ENCODE results near the gene MTMR11.
A peak's percentile ranks its signal among the peaks of the same experiment; 100 is the strongest.

Gene MTMR11

DNA sequence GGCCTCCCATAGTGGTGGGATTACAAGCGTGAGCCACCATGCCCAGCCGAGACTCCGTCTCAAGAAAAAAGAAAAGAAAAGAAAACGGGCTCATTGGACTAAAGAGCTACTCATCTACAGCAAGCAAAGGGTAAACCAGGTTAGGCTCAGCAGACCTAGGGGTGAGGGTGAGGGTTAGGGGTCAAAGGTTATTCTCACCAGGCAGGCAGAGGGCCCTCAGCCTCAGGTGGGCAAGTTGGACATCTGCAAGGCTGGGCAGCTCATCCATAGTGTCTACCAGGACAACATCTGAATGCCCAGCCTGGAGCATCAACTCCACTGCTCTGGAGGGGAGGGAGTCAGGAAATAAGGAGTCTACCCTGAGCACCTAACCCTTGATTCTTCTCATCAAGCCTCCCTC, 3.5 kb downstream of the MTMR11 start:
- no peak for DNase-seq

DNA sequence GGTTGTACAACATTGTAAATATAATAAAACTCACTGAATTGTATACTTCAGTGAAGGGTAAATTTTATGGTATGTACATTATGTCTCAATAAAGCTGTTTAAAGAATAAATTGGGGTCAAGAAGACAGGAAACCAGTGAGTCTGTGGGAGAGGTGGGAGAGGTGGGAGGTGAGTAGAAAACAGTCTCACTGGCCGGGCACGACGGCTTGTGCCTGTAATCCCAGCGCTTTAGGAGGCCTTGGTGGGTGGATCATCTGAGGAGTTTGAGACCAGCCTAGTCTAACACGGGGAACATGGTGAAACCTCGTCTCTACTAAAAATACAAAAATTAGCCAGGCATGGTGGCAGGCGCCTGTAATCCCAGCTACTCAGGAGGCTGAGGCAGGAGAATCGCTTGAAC, 4.2 kb downstream of the MTMR11 start:
- DNase-seq: no peak

DNA sequence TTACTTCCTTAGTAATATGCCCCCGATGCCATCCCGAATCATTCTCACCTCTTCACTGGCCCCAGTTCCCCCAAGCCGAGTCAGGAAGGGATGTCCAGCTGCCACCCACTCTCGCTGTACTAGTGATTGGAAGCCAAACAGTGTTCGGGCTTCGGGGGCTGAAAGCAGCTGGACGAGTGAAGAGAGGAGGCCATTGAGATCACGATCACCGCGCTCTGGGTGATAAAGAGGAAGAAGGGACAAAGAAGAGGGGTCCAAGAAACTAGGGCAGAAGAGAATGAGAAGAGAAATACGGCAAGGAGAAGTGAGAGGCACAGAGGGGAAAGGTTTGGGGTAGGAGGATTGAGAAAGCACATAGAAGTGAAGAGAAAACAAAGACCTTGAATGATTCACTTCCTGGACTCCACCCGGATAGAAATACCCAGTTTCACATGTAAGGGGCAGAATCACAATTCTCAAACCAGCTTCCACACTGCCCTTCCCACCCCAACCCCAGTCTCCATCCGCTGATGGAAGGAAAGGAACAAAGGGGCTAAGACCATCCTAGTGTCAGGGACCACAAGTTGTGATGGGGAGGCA, 5.4 kb downstream of the MTMR11 start:
- no peak for DNase-seq

DNA sequence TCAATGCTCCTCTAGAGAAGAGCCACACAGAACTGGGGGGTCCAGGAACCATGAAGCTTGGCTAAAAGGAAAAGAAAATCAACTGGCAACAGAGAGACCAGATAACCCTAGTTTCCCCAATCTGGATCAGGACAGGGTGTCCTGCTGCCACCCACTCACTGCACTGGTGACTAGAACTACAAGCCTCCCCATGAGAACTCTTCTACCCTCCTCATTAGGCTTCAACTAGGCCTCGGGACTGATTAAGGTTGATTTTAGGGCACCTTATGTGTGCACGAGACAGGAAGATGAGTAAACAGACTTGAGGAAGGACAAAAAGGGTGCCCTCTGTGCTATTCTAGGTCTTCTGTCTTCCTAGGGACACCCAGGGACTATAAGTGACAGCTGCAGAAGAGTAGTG, 6.8 kb downstream of the MTMR11 start:
- no peak for DNase-seq

DNA sequence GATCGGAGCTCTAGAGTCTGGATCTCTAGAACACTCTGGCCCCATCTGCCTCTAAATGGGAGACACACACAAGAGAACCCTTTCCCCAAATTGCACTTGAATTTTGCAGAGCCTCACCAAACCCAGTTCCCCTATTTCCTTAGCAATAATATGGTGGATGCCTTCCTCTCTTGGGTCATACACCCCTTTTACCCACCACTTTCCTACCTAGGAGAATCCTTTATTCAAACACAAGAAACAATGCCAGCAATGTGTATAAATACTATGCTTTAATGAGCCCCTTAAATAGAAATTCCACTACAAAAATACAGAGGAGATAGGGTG, 8.3 kb downstream of the MTMR11 start:
- no peak for DNase-seq

DNA sequence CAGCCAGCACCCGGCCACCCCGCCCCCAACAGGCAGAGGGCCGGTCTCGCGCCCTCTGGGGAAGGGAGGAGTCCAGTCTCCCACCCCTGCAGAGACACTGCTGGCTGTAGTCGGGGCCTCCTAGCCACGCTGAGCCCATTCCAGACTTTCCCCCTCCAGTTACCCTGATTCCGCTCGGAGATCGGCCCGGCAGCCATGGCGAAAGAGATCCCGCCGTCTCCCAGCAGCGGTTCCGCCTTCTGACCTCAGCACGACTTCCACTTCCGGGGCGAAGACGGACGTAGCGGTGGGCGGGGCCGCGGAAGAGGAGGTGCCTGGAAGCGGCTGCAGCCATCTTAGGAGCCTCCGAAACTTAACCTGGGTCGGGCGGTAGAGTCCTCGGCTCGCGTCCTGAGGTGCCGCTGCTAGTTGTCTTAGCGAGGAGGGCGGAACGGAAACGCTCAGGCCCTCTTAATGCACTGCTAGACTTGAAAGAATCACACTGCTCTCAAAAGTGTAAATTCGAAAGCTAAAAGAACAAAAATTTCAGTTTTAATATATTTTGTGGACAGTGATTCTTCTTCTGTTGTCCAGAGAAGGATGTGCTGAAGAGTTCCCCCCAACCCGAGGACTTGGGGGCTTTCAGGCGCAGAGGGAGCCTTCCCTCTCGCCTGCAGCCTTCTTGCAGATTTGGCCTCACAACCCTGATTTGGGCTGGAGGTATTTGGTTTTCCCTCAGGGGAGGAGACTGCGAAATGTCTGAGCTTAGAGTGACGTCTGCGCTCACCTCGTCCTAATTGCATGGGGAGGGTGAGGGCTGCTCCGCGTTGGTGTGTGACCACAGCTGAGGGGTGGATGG, 8.9 kb downstream of the MTMR11 start, which contains the start of gene SF3B4:
Gene SF3B4, minus strand, starts transcription at position 241 of the 838 bp plus-strand sequence. Its CDS starts 44 bp downstream, at position 197.
- DNase-seq: peak; percentile 90

DNA sequence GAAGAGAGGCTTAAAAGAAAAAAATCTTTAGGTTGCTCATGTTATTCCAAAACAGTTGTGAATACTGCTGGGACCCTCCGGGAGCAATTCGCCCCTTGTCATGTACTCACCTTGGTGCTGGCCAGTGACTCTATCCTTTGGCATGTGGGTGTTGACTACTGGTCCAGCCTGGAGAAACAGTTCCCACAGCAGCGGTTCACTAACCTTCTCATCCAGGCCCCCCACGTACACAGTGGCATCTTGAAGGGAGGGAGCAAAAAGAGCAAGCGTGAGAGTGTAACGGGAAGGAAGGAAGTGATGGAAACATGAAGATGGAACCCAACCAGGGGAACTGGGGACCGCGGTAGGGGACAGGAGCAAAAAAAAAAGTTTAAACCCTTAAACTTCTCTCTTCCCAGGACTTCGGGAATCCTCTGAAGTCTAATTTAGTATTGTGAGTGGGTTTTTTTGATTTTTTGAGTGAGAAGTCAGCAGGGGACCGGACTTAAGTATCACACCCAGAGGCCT, 9.6 kb downstream of the MTMR11 start:
- no peak for DNase-seq

DNA sequence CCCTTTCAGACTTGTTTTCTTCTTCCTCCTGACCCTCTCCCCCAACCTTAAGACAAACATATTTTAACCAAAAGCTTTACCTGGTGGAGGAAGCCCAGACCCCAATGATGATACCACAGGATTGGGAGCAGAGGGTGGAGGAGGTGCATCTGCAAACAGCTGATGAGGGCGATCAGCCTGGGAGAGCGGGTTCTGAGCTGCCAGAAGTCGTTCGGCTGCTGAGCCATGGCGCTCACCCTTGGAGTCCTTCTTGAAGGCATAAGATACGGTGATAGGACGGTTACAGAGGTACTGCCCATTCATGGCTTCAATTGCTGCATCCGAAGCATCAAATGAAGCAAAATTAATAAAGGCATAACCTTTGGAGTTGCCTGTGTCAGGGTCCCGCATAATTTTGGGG, 10.4 kb downstream of the MTMR11 start:
- no peak for DNase-seq

DNA sequence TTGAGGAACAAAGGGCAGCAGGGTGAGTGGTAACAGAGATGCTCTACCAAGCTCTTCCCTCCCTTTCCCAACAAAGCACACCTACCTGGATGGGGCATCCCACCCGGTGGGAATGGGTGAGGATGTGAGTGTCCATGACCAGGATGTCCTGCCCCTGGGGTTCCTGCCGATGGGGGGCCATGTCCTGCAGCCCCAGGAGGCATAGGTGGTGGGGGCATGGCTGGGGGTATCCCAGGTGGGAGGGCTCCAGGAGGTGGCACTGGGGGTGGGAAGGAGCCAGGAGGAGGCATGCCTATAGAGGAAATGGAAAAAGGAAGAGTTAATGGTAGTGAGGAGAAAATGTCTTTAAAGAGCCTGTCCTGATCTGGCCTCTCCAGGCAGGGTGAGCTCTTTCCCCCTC, 10.9 kb downstream of the MTMR11 start:
- DNase-seq: no peak

DNA sequence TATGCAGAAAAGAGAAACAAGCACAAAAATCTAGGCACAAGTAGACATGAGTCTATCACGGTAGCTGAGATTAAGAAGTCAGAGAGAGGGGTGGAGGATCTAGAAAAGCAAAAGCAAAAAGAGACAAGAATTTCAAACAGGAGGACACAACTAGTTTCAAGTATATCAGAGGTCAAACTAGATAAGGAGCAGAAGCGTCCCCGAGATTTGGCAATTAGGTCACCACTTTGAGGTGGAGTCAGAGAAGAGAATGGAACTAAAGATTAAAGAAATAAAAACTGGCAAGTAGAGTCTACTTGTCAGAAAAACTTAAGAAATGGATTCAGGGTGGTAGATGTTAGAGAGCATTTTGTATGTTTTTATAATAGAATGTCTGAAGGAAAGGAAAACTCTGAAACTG, 11.3 kb downstream of the MTMR11 start:
- DNase-seq: no peak

DNA sequence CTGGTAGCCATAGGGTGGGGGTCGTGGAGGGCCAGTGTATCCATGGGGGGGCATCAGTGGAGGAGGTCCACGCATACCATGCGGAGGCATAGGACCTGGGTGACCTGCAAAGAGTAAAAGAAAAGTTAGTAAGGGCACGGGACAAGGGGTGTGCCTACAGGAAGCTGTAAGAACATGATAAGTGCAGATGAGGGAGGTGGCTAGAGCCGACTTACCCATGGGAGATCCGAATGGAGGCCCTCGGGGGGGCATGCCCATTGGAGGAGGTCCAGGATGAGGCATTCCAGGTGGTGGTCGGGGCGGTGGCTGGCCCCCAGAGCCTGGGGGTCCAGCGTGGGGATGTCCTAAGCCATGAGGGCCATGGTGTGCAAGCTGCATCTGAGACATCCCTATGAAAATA, 13.1 kb downstream of the MTMR11 start:
- DNase-seq: no peak

DNA sequence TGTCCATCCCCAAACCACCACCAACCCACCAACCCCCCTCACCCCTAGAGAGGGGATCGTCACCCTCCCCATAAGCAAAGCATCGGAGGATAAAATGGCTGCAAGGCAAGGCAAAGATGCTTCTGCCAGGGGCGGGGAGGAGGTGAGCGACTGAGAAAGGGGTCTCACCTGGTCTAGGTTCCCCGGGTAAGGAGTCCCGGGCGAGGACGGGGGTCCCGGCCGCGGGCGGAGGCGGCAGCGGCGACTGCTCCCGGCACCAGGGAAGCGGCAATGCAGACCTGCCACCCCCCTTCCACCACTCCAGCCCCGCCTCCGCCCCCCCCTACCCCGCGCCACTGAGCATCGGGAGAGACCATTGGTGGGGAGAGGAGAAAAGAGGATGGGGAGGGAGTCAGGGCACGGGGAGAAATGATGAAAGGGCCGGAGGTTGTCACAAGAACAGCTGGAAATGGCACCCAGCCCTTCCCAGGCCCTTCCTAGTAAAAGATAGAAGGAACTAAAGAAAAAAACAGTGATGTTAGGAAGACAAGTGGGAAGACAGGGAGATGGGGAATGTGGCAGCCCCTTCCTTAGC, 19.0 kb downstream of the MTMR11 start, which contains the start of gene SV2A:
Gene SV2A, minus strand, starts transcription at position 274 of the 574 bp plus-strand sequence. CDS start 4,004 bp downstream, outside the sequence.
- DNase-seq: no peak

DNA sequence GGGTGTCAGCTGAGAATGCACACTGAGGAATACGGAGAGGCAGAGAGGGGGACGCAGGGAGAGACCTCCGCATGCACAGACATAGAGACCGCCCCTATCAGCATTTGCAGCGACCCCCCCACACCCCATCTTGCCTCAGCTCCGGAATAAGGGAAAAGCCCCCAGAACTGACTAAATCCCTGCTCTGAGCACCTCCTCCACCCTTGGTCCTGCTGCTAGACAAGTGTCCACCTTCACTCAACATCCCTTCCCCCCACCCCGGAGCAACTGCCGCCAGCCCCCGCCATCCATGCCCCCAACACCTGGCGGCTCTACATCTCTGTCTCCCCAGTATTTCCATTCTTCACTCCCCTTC, 19.8 kb downstream of the MTMR11 start:
- DNase-seq: no peak

DNA sequence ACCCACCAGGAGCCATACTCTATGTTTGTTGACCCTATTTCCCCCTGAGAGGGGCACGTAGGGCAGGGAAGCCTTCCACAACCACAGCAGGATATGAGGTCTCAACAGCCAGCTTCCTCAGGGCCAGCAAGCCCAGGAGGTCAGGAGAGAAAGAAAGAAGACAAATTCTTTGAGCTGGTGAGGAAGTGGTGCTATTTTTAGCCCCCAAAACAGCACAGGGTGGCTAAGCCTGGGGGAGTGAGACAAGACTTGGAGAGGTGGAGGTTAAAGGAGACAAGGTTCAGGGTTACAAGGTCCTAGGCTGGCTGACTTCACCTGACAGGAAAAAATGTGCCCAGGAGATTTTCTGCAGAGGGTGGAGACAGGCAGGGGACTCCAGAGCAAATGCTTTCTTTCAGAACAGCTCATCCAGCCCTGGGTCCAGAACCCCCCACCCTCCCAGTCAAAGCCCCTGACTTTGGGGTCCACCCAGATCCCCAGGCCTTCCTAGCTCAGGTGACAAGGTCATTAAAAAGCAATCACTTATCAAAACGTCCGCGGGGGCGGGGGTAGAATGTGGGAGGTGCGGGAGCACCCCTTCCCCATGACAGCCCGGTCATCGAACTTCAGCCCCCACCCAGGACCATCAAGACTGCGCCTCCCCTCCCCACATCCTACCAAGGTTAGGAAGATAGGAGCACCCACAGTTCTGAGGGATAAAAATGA, 20.3 kb downstream of the MTMR11 start:
- DNase-seq: no peak

DNA sequence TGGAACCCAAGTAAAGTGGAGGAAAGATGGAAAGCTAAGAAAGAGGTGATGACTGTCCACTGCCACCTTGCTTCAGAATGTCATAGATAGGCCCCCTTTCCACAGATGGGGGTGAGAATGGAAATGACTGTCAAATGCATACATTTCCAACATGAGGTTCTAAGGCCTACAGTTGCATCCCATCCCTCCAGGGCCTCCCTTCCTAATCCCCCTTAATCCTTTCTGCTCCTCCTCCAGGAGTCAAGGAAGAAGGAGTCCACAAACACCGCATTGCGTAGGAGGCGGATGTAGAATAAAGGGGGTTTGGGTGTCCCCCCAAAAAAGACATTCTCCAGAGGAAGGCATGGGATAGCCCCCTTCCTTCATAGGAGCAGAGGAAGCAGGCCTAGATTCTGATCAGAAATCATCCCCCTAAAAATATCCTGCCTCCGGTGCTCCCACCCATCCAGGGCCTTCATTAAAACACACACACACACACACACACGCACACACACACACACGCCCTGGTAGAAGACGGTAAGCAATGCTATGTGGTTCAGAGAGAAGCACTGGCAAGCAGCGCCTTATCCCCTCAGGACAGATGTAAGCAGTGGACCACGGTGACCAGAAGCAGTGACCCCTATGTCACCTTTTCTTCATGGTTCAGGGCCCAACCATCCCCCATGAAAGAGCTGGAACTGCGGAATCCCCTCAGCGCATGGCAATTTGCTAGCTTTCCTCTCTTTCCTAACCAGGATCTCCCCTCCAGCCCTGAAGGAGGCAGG, 21.1 kb downstream of the MTMR11 start:
- DNase-seq: no peak

DNA sequence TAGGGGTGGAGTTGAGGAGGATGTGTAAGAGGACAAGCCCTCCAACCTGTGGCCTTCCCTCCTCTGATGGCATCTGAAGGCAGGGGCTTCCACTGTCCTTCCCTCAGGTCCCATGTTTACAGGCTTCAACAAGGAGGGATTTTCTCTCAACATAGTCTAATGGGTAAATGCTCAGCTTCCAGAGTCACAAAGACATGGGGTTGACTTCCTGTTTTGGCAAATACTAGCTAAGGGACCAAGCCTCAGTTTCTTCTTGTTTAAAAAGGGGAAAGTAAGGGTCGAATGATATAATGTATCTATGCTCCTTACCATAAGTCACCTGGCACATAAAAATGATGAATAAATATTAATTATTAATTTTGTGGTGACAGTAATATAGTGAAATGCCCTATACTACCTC, 22.1 kb downstream of the MTMR11 start:
- DNase-seq: no peak

DNA sequence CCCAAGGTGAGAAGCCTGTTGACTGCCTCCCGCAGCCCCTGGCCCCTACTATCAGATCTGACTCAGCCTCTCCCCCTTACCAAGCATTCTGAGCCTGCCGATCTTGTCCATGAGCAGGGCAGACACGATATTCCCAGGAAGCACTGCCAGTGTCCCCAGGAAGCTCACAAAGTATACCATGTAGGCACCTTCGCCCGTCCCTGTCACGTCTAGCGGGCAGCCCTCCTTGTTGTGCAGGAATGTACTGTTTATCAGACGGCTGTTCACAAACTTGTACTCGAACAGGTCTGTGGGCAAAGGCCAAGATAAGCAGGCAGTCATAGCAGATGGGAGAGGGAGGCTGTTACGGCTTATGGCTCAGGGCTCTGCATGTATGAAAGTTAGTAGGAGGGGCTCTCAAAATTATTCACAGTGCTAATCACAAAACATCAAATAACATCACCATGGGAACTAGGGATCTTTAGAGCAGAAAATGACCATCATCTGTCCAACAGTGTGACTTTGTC, 30.1 kb downstream of the MTMR11 start:
- DNase-seq: no peak

DNA sequence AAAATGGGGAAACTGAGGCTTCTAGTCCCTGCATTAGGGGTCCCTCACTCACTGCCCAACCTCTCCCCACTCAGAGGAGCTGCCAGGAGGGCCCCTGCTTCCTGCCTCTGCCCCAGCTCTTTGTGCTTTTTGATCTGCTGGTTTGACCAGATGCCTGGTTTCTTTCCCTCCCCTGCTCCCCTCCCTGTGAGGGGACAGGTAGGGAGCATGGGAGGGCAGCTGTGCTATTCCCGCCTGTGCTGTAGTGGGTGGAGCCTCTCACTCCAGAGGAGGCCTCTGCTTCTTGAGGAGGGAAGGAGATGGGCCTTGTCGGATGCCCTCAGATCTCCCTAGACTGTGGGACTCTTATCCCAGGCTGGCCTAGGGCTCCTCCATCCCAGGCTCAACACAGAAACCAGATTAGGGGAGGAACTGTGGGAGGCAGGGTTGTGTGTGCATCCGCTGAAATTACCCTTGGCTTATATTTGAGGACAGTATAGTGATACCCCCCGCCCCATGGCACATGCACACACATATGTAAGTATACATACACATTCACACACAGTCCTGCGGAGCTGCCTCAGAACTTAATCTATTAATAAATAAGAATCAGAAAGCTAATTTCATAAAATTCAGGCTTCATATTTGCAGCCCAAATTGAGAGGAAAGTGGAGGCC, 32.7 kb downstream of the MTMR11 start:
- DNase-seq: no peak

DNA sequence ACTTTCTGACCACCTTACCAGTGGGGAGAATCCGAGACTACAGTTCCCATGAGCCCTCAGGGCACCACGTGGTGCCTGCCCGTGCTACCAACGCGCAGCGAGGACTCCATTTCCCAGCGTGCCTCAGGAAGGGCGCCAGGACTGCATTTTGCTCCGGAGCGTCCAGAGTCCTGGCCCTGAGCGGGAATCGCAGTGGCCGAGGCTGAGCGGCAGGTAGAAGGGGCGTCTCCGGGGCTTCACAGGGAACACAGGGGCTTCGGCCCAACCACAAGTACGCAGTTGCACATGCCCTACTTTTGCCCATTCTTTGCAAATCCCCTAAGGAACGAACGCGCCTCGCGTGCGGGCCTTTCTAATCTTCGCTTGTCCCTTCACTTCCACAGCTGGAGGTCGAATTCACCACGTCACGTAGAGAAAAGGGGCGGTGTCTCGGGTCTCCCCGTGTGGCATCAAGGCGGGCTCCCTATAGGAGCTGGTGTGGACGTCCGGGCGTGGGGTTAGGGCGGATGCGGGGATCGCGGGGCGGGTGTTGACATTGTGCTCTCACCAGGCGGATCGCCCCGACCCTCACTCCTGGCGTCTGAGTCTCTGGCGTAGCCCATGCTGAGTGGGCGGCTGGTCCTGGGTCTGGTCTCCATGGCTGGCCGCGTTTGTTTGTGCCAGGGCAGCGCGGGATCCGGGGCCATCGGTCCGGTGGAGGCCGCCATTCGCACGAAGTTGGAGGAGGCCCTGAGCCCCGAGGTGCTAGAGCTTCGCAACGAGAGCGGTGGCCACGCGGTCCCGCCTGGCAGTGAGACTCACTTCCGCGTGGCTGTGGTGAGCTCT, 37.0 kb downstream of the MTMR11 start, which contains the start of gene BOLA1:
Gene BOLA1, plus strand, starts transcription at position 109 of the 825 bp plus-strand sequence. Its CDS starts 492 bp downstream, at position 601.
- DNase-seq: peak; percentile 58

DNA sequence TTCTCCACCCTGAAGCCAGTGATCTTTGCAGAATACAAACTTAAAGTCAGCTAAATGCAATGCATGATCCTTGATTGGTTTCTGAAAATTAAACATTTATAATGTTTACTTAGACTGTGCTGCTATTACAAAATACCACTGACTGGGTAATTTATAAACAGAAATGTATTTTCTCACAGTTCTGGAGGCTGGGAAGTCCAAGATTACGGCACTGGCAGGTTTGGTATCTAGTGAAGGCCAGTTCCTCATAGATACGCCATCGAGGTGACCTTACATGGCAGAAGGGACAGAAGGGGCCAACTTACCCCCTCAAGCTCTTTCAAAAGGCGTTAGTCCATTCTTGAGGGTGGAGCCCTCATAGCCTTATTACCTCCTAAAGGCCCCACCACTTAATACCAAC, 40.1 kb downstream of the MTMR11 start:
- no peak for DNase-seq

DNA sequence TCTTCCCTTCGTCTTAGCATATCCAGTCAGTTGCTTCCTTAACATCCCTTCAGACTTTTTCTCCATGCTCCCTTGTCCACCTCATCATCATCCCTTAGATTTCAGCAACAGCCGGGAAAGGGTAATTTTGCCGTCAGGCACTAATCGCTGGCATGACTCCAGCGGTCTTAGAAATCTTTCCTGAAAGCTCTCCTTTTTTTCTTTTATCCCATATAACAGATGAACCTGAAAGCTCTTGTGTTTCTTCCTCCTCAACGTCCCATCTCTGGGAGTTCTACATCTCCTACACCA, 47.7 kb downstream of the MTMR11 start:
- no peak for DNase-seq

All from NCI-H2029 treated with DMSO at 0.1 percent for 48 hours (cell line).